Measurements from ENCODE around the gene SLC9B2. TPM values are rescaled to one million over a fixed set of nuclear protein-coding genes. Genes with fewer than 3 reads are reported as not detected.

Gene SLC9B2
- total RNA-seq, 1 experiment from 2014 or later = 28.0 TPM

DNA sequence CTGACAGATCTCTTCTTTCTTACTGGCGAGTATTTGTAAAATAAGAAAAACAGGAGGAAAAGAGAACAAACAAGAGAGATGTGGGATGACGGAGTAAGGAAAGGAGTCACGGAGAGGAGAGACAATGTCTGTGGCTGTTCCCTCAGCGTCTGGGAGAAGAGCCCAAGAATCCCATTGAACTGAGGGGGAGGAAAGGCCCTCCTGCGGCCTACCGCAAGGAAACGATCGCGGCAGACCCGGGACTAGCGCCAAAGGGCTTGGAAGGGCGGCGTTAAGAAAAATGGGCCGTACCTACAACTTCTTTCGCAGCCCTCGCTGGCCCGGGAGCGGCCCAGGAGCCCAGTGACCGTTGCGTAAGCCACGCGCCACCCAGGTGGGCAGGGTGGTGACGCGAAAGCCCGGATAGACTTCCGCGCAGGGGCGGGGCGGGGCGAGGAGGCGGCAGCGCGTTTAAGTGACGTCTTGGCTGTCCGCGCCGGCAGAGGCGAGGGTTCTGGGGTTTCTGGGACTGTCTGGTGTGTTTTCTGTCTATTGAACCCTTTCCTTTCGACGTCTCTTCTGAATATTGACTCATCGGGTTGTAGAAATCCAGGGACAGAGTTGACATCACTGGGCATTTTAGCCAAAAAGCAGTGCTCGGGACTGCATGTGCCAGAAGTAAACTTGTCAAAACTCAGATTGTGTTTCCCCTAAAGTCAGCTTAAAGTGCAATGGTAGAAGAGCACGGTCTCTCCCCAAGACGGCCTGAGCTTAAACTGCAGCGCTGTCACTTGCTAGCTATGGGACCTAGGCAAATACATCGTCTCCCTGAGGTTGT is 57.0 kb downstream of the SLC9B2 start, which contains the start of gene SLC9B1:
SLC9B1 (minus strand) TSS at position 398 of the 817 bp plus-strand sequence. CDS start 27,994 bp downstream, outside the sequence.
- DNase-seq (ENCODE audit: low spot score) = peak; percentile 92
- TF ChIP-seq, protein P1, sequence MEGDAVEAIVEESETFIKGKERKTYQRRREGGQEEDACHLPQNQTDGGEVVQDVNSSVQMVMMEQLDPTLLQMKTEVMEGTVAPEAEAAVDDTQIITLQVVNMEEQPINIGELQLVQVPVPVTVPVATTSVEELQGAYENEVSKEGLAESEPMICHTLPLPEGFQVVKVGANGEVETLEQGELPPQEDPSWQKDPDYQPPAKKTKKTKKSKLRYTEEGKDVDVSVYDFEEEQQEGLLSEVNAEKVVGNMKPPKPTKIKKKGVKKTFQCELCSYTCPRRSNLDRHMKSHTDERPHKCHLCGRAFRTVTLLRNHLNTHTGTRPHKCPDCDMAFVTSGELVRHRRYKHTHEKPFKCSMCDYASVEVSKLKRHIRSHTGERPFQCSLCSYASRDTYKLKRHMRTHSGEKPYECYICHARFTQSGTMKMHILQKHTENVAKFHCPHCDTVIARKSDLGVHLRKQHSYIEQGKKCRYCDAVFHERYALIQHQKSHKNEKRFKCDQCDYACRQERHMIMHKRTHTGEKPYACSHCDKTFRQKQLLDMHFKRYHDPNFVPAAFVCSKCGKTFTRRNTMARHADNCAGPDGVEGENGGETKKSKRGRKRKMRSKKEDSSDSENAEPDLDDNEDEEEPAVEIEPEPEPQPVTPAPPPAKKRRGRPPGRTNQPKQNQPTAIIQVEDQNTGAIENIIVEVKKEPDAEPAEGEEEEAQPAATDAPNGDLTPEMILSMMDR (conservative IDR thresholded peaks at IDR 0.05; ENCODE audit: low read depth, low read length) = no peak
- TF ChIP-seq EZH2 (IDR thresholded peaks at IDR 0.05; ENCODE audit: borderline replicate concordance, low read depth, low read length, poor library complexity, severe bottlenecking) = no peak
- peak within 1 kb of the TSS; percentile 89 for H3K27ac ChIP-seq (ENCODE audit: low read depth, low read length, poor library complexity, severe bottlenecking)
- H3K9me3 ChIP-seq (ENCODE audit: low read depth, low read length, poor library complexity, severe bottlenecking) = no peaks in the 10 kb centered on the region
- H3K27me3 ChIP-seq (replicated peaks; ENCODE audit: insufficient read depth, low read depth, low read length, poor library complexity) = no peaks in the 10 kb centered on the region
- H3K4me1 ChIP-seq (ENCODE audit: insufficient read depth, low read length, poor library complexity, severe bottlenecking) = peaks cover 4% of the 10 kb centered on the region
- peak within 1 kb of the TSS; percentile 56 for H3K4me3 ChIP-seq (ENCODE audit: low read depth, low read length, poor library complexity, severe bottlenecking)
- intact Hi-C loops (cut with micrococcal nuclease; ENCODE audit: unreplicated experiment) = no loop called here
- BruUV-seq (replicated peaks) = TSS peak; percentile 99
- CTCF ChIA-PET = no interaction called here
- H3K36me3 ChIP-seq (ENCODE audit: insufficient read depth, low read length, poor library complexity, severe bottlenecking) = no peaks in the 10 kb centered on the region
- POLR2A ChIA-PET (ENCODE audit: low non-redundant PET) = no interaction called here

DNA sequence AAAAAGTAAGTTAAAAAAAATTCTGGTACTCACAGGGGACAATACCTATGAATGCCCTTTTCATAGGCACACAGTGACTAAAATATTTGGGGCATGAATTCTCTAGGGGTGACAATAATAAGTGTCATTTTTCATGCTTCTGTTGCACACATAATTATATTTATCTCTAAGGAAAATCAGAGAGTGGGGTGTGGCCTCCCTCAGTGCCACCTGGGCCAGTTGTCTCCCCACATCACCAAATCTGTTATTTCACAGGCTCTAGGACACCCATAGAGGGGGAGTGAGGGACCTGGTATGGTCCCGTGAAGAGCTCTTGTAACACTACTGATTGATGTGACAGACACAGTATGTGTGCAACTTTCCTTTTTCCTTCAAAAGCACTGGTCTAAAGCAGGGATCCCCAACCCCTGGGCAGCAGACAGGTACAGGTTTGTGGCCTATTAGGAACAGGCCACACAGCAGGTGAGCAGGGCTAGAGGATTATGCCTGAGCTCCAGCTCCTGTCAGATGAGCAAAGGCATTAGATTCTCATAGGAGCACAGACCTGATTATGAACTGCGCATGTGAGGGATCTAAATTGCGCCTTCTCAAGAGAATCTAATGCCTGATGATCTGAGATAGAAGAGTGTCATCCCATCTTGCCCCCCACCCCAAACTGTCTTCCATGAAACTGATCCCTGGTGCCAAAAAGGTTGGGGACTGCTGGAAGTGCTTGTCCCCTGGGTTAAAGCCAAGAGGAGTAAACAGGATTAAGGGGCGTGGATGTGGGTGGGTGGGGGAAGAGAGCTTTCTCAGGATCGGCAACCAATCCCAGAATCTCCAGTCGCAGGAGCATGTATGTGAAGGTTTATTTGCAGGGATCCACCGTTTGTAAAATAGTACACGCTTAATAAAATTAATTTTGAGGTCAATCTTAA is 57.9 kb downstream of the SLC9B2 start:
- no peaks in the 10 kb centered on the region for H3K9me3 ChIP-seq (ENCODE audit: low read depth, low read length, poor library complexity, severe bottlenecking)
- BruUV-seq (replicated peaks) = TSS peak; percentile 88
- peaks cover 4% of the 10 kb centered on the region for H3K4me1 ChIP-seq (ENCODE audit: insufficient read depth, low read length, poor library complexity, severe bottlenecking)
- CTCF ChIA-PET = no interaction called here
- DNase-seq (ENCODE audit: low spot score) = peak; percentile 54
- POLR2A ChIA-PET (ENCODE audit: low non-redundant PET) = no interaction called here
- peak overlapping the region; percentile 89 for H3K27ac ChIP-seq (ENCODE audit: low read depth, low read length, poor library complexity, severe bottlenecking)
- H3K27me3 ChIP-seq (replicated peaks; ENCODE audit: insufficient read depth, low read depth, low read length, poor library complexity) = no peaks in the 10 kb centered on the region
- H3K4me3 ChIP-seq (ENCODE audit: low read depth, low read length, poor library complexity, severe bottlenecking) = peak overlapping the region; percentile 56
- H3K36me3 ChIP-seq (ENCODE audit: insufficient read depth, low read length, poor library complexity, severe bottlenecking) = no peaks in the 10 kb centered on the region
- intact Hi-C loops (cut with micrococcal nuclease; ENCODE audit: unreplicated experiment) = no loop called here
- no peak for TF ChIP-seq EZH2 (IDR thresholded peaks at IDR 0.05; ENCODE audit: borderline replicate concordance, low read depth, low read length, poor library complexity, severe bottlenecking)
- TF ChIP-seq, protein P1 (conservative IDR thresholded peaks at IDR 0.05; ENCODE audit: low read depth, low read length) = no peak

DNA sequence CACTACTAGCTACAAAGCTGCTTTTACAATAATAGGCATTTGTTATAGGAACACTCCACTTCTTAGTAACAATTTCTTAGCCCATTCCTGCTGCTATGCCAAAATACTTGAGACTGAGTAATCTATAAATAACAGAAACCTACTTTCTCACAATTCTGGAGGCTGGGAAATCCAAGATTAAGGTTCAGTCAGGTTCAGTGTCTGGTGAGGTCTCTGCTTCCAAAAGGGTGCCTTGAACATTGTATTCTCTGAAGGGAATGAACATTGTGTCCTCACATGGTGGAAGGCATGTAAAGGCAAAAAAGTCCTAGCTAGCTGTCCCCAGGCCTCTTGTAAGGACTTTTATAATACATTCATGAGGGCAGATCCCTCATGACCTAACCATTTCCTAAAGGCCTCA is 64.0 kb downstream of the SLC9B2 start:
- intact Hi-C loops (cut with micrococcal nuclease; ENCODE audit: unreplicated experiment) = no loop called here
- CTCF ChIA-PET = no interaction called here
- TF ChIP-seq, protein P1 (conservative IDR thresholded peaks at IDR 0.05; ENCODE audit: low read depth, low read length) = no peak
- TF ChIP-seq EZH2 (IDR thresholded peaks at IDR 0.05; ENCODE audit: borderline replicate concordance, low read depth, low read length, poor library complexity, severe bottlenecking) = no peak
- no peaks in the 10 kb centered on the region for H3K27me3 ChIP-seq (replicated peaks; ENCODE audit: insufficient read depth, low read depth, low read length, poor library complexity)
- POLR2A ChIA-PET (ENCODE audit: low non-redundant PET) = no interaction called here
- no peaks in the 10 kb centered on the region for H3K36me3 ChIP-seq (ENCODE audit: insufficient read depth, low read length, poor library complexity, severe bottlenecking)
- no peak overlapping the region for H3K27ac ChIP-seq (ENCODE audit: low read depth, low read length, poor library complexity, severe bottlenecking)
- BruUV-seq (replicated peaks) = no TSS peak
- no peaks in the 10 kb centered on the region for H3K4me1 ChIP-seq (ENCODE audit: insufficient read depth, low read length, poor library complexity, severe bottlenecking)
- H3K4me3 ChIP-seq (ENCODE audit: low read depth, low read length, poor library complexity, severe bottlenecking) = no peak overlapping the region
- H3K9me3 ChIP-seq (ENCODE audit: low read depth, low read length, poor library complexity, severe bottlenecking) = no peaks in the 10 kb centered on the region
- no peak for DNase-seq (ENCODE audit: low spot score)
